ENCODE data around the gene SEC63.

Gene SEC63

DNA sequence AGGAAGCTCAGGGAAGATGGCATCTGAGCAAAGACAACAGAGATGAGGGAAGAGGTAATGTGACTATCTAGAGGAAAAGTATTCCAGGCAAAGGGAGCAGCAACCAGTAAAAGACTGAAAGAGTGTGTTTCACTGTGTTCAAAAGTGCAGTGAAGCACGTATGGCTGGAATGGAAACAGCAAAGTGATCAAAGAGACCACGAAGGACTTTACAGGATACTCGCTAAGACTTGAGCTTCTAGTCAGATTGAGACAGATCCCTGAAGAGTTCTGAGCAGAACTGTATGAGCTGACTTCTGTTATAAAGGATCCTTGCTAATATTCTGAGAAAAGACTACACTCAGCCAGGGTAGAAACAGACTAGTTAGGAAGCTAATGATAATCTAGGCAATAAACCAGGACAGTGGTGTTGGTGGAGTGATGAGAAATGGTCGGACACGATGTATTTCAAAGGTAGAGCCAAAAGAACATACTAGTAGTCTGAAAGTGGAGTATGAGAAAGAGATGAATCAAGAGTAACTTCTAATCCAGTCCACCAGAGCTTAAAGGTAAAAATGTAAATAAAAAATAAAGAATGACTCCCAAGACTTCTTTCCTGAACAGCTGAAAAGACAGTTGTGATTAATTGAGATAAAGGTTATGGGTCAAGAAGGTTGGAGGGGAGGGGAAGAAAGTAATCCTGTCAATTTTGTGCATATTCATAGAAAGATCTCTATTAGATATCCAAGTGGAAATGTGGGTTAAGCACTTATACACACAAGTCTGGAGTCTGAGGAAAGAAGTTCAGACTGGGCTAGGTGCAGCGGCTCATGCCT, 14.2 kb downstream of the SEC63 start:
- TF ChIP-seq ISL1 (CRISPR knock-in tag; IDR thresholded peaks at IDR 0.05), result no peak
- TF ChIP-seq, protein P1, sequence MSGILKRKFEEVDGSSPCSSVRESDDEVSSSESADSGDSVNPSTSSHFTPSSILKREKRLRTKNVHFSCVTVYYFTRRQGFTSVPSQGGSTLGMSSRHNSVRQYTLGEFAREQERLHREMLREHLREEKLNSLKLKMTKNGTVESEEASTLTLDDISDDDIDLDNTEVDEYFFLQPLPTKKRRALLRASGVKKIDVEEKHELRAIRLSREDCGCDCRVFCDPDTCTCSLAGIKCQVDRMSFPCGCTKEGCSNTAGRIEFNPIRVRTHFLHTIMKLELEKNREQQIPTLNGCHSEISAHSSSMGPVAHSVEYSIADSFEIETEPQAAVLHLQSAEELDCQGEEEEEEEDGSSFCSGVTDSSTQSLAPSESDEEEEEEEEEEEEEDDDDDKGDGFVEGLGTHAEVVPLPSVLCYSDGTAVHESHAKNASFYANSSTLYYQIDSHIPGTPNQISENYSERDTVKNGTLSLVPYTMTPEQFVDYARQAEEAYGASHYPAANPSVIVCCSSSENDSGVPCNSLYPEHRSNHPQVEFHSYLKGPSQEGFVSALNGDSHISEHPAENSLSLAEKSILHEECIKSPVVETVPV (CRISPR knock-in tag; IDR thresholded peaks at IDR 0.05), result no peak
- TF ChIP-seq, protein P2, sequence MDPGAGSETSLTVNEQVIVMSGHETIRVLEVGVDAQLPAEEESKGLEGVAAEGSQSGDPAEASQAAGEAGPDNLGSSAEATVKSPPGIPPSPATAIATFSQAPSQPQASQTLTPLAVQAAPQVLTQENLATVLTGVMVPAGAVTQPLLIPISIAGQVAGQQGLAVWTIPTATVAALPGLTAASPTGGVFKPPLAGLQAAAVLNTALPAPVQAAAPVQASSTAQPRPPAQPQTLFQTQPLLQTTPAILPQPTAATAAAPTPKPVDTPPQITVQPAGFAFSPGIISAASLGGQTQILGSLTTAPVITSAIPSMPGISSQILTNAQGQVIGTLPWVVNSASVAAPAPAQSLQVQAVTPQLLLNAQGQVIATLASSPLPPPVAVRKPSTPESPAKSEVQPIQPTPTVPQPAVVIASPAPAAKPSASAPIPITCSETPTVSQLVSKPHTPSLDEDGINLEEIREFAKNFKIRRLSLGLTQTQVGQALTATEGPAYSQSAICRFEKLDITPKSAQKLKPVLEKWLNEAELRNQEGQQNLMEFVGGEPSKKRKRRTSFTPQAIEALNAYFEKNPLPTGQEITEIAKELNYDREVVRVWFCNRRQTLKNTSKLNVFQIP (CRISPR knock-in tag; IDR thresholded peaks at IDR 0.05; ENCODE audit: borderline replicate concordance, low read depth), result no peak
- no peak for ATAC-seq

DNA sequence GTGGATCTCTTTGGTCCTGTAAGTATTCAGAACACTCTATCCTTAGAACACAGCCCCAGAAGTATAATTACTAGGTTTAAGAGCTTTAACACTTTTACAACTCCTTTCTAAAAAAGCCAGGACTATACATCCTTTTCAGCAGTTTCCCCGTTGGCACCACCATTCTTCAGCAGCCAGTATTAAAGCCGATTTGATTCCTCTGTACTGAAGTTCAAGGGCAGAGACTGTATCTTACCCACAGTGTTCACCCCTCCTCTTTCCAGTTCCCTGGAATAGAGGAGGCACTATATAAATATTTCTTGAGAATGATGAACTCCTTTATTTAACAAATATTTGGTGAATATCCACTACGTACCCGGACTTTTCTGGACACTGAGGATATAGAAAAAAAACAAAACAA, 15.9 kb downstream of the SEC63 start:
- TF ChIP-seq, protein P3, sequence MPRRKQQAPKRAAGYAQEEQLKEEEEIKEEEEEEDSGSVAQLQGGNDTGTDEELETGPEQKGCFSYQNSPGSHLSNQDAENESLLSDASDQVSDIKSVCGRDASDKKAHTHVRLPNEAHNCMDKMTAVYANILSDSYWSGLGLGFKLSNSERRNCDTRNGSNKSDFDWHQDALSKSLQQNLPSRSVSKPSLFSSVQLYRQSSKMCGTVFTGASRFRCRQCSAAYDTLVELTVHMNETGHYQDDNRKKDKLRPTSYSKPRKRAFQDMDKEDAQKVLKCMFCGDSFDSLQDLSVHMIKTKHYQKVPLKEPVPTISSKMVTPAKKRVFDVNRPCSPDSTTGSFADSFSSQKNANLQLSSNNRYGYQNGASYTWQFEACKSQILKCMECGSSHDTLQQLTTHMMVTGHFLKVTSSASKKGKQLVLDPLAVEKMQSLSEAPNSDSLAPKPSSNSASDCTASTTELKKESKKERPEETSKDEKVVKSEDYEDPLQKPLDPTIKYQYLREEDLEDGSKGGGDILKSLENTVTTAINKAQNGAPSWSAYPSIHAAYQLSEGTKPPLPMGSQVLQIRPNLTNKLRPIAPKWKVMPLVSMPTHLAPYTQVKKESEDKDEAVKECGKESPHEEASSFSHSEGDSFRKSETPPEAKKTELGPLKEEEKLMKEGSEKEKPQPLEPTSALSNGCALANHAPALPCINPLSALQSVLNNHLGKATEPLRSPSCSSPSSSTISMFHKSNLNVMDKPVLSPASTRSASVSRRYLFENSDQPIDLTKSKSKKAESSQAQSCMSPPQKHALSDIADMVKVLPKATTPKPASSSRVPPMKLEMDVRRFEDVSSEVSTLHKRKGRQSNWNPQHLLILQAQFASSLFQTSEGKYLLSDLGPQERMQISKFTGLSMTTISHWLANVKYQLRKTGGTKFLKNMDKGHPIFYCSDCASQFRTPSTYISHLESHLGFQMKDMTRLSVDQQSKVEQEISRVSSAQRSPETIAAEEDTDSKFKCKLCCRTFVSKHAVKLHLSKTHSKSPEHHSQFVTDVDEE (CRISPR knock-in tag; IDR thresholded peaks at IDR 0.05), result no peak
- TF ChIP-seq ZC3H10 (CRISPR knock-in tag; IDR thresholded peaks at IDR 0.05) (no peak), ZNF70 (CRISPR knock-in tag; IDR thresholded peaks at IDR 0.05) (no peak), OSR1 (CRISPR knock-in tag; IDR thresholded peaks at IDR 0.05) (no peak), TOX (CRISPR knock-in tag; IDR thresholded peaks at IDR 0.05; ENCODE audit: borderline replicate concordance) (no peak), ARNTL (CRISPR knock-in tag; IDR thresholded peaks at IDR 0.05; ENCODE audit: borderline replicate concordance, low read depth) (no peak), ESRRG (CRISPR knock-in tag; IDR thresholded peaks at IDR 0.05) (no peak), ZFP30 (CRISPR knock-in tag; IDR thresholded peaks at IDR 0.05) (no peak)

DNA sequence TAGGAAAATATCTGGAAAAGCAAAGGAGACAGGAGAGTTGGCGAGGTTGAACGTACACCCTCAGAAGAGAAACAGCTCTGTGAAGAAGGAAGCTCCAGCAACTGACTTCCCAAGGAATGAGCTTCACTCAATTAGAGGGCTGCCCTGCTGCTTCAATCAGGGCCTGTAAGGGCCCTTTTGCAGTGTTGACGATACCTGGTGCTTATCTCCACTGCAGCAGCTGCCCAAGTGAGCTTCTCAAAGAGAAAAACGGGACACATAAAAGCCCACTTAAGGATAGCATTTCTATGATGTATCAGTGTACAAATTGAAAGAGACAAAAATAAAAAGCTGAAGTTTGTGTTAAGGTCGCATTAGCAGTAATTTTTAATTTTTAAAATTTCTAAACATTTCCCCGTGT, 16.4 kb downstream of the SEC63 start:
- no peak for ATAC-seq
- TF ChIP-seq, protein P4, sequence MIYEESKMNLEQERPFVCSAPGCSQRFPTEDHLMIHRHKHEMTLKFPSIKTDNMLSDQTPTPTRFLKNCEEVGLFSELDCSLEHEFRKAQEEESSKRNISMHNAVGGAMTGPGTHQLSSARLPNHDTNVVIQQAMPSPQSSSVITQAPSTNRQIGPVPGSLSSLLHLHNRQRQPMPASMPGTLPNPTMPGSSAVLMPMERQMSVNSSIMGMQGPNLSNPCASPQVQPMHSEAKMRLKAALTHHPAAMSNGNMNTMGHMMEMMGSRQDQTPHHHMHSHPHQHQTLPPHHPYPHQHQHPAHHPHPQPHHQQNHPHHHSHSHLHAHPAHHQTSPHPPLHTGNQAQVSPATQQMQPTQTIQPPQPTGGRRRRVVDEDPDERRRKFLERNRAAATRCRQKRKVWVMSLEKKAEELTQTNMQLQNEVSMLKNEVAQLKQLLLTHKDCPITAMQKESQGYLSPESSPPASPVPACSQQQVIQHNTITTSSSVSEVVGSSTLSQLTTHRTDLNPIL (CRISPR knock-in tag; IDR thresholded peaks at IDR 0.05; ENCODE audit: low read depth), result no peak

More for the DNA sequence above, 15.9 kb downstream of the SEC63 start:
- ATAC-seq, result no peak

DNA sequence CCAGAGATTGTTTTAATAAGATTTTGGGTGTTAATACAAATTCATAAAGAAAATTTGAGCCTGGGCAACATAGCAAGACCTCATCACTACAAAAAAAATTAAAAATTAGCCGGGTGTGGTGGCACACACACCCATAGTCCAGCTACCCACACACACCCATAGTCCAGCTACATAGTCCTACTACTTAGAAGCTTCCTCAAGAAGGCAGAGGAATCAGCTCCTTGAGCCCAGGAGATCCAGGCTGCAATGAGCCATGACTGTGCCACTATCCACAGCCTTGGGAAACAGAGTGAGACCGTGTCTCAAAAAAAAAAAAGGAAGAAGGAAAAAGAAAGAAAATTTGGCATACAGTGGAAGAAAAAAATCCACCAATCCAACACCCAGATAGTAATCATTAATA, 16.8 kb downstream of the SEC63 start:
- no peak for ATAC-seq
- TF ChIP-seq RARB (CRISPR knock-in tag; IDR thresholded peaks at IDR 0.05) (no peak), ISL1 (CRISPR knock-in tag; IDR thresholded peaks at IDR 0.05) (no peak), GLIS3 (CRISPR knock-in tag; IDR thresholded peaks at IDR 0.05) (no peak), ESRRG (CRISPR knock-in tag; IDR thresholded peaks at IDR 0.05) (no peak), OSR1 (CRISPR knock-in tag; IDR thresholded peaks at IDR 0.05) (no peak), SNAI2 (CRISPR knock-in tag; IDR thresholded peaks at IDR 0.05) (no peak)
- TF ChIP-seq, protein P3 (CRISPR knock-in tag; IDR thresholded peaks at IDR 0.05), result no peak
- TF ChIP-seq, protein P2 (CRISPR knock-in tag; IDR thresholded peaks at IDR 0.05; ENCODE audit: borderline replicate concordance, low read depth), result no peak
- TF ChIP-seq, protein P1 (CRISPR knock-in tag; IDR thresholded peaks at IDR 0.05), result no peak

Measured in SK-N-SH treated with all-trans-retinoic acid at 6 μM for 48 hours (cell line).